Motor neuron (in vitro differentiated cells): ENCODE results near the gene USP48. TPM values are rescaled to one million over a fixed set of nuclear protein-coding genes. Genes with fewer than 3 reads are reported as not detected.
"Not testable (repeated sequence)": the region's sequence is repeated elsewhere in the genome, so short reads cannot be mapped to it uniquely, and the experiment has no call there.

Source experiments
- ATAC-seq, 8 experiments: fragments of 200-7000 bp; cut with Tn5 transposase; replicated peaks in 6 of 8; 2 replicates each; pipeline ENCODE4 v1.8.0; 2021; ENCODE audit warnings: mild to moderate bottlenecking in 8 of 8, moderate library complexity in 8 of 8
- H3K27ac ChIP-seq, 2 donors: fragments of 250-450 bp; sonication (Bioruptor Pico); 2 replicates each; pipeline ENCODE4 v1.9.0; 2021; ENCODE audit warnings: antibody characterized with exemption in 2 of 2, mild to moderate bottlenecking in 2 of 2, moderate library complexity in 1 of 2
- H3K4me1 ChIP-seq, 2 donors: fragments of 250-450 bp; sonication (Bioruptor Pico); replicated peaks in 1 of 2; 2 replicates each; pipeline ENCODE4 v1.6.1; 2021; ENCODE audit warnings: antibody characterized with exemption in 2 of 2, mild to moderate bottlenecking in 2 of 2, moderate library complexity in 1 of 2
- H3K4me3 ChIP-seq, 5 donors: fragments of 250-450 bp; sonication (Bioruptor Pico); 2 replicates each; pipeline ENCODE4 v1.9.0; 2021; ENCODE audit warnings: antibody characterized with exemption in 5 of 5, mild to moderate bottlenecking in 5 of 5, moderate library complexity in 4 of 5
- whole genome bisulfite sequencing, 10 experiments: fragments of 450-650 bp; shearing (Covaris generic); methylation state at CpG; one replicate each; pipeline ENCODE4 v1.0.0; 2022; 5-methylcytosine and 5-hydroxymethylcytosine counted together
- in situ Hi-C, 9 experiments: fragments of 400-800 bp; cut with MboI; loops; one replicate each; pipeline ENCODE4 v1.15.0; 2021; ENCODE audit warnings: low sequenced_read_pairs in 9 of 9, low pct_unique_long_range_greater_than_20kb in 2 of 9; ENCODE audit not compliant: unreplicated experiment in 9 of 9
- total RNA-seq, 8 experiments: library from RNA; unstranded; fragments of 300-600 nt; gene quantifications; 2 replicates each; pipeline versions ENCODE4 v1.2.3 to v1.2.4, GENCODE V29; 2022

Gene USP48
- total RNA-seq, 8 experiments from 2014 or later, result 34.1 to 84.9 (median 54.9) TPM

DNA sequence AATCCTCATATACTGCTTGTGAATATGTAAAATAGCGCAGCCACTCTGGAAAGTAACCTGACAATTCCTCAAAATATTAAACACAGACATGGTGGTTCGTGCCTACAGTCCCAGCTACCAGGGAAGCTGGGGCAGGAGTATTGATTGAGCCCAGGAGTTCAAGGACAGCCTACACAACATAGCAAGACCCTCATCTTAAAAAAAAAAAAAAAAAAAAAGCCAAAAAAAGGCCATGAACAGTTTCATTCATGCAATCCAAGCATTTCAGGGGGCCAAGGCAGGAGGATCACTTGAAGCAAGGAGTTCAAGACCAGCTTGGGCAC lies 4.6 kb downstream of the USP48 start:
- no peak for ATAC-seq
- peaks cover 9 to 11% of the 10 kb centered on the region in 2 donors for H3K4me1 ChIP-seq
- H3K4me3 ChIP-seq, result no peak overlapping the region
- H3K27ac ChIP-seq, result no peak overlapping the region
- in situ Hi-C loops, result no loop called here
- 67 to 100% (median 100%) methylated on average over 1 to 2 of the region's 2 CpGs; no CpG with 5 or more reads in 1 of the 10 experiments for WGBS, 10 experiments

DNA sequence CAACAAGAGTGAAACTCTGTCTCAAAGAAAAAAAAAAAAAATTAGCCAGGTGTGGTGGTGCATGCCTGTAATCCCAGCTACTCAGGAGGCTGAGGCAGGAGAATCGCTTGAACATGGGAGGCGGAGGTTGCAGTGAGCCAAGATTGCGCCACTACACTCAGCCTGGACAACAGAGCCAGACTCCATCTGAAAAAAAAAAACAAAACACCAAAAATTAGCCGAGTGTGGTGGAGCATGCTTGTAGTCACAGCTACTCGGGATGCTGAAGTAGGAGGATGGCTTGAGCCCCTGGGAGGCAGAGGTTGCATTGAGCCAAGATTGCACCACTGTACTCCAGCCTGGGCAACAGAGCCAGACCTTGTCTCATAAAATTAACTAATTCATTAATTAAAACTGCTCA lies 6.0 kb downstream of the USP48 start:
- ATAC-seq, in situ Hi-C loops, H3K27ac ChIP-seq, H3K4me3 ChIP-seq: not testable (repeated sequence)
- whole genome bisulfite sequencing, 10 experiments, result 67 to 97% (median 86%) methylated on average over 2 to 5 of the region's 5 CpGs; no CpG with 5 or more reads in 2 of the 10 experiments
- peaks cover 9 to 11% of the 10 kb centered on the region in 2 donors for H3K4me1 ChIP-seq

DNA sequence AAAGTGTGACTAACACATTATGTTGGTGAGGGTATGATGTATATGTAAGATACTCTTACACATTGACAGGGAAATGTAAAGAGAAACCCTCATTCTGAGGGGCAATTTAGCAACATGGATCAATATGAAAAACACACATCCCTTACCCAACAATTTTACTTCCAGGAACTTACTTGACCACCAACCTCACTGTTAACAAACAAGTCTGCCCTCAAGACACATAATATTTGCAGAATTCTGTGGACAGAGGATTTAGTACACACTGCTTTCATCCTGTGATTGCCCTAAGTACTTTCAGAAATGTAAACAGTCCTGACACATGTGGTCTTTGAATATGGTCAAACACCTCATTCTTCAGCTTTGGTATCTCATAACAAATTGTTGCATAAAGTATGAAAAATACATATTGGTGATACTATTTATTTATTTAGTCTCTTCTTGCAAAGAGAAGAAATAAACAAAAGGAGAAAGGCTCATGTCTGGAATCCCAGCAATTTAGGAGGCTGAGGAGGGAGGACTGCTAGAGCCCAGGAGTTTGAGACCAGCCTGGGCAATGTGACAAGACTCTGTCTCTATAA lies 6.9 kb downstream of the USP48 start:
- H3K4me1 ChIP-seq, result peaks cover 4 to 5% of the 10 kb centered on the region in 2 donors
- in situ Hi-C loops, result no loop called here
- H3K4me3 ChIP-seq, result no peak overlapping the region
- no peak overlapping the region for H3K27ac ChIP-seq
- peak in 2 of 8 experiments; percentile 28 to 93 for ATAC-seq

DNA sequence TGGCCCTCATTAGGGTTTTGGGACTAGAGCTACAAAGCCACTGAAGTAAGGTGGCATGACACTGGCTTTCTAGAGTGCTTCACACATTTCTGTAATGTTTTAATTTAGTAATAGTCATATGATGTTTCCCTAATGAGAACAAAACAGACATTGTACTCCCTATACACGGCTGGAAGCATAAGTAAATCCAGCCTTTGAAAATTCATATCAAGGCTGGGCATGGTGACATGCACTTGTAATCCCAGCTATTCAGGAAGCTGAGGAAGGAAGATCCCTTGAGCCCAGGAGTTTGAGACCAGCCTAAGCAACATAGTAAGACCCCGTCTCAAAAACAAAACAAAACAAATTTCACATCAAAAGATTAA lies 7.4 kb downstream of the USP48 start:
- H3K4me1 ChIP-seq, result peaks cover 0 to 1% of the 10 kb centered on the region in 2 donors
- no peak overlapping the region for H3K4me3 ChIP-seq
- in situ Hi-C loops, result no loop called here
- WGBS, 10 experiments, result 21 to 100% (median 84%) methylated on average over 1 to 2 of the region's 2 CpGs; no CpG with 5 or more reads in 1 of the 10 experiments
- peak in 3 of 8 experiments; percentile 21 to 71 (median 36) for ATAC-seq
- no peak overlapping the region for H3K27ac ChIP-seq

DNA sequence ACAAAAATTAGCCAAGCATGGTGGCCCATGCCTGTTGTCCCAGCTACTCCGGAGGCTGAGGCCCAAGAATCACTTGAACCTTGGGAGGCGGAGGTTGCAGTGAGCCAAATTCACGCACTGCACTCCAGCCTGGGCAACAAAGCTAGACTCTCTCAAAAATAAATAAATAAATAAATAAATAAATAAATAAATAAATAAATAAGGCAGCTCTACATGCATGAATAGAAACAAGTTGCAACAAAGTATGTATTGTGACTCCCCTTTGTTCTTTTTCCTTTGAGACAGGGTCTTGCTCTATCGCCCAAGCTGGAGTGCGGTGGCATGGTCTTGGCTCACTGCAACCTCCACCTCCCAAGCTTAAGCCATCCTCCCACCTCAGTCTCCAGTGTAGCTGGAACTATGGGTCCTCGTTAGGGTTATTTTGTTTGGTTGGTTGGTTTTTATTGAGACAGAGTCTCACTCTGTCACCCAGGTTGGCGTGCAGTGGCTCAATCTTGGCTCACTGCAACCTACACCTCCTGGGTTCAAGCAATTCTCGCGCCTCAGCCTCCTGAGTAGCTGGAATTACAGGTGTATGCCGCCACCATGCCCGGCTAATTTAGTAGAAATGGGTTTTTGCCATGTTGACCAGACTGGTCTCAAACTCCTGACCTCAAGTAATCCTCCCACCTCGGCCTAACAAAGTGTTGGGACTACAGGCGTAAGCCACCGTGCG lies 8.0 kb downstream of the USP48 start:
- 80 to 100% (median 95%) methylated on average over 1 to 11 of the region's 15 CpGs; no CpG with 5 or more reads in 2 of the 10 experiments for WGBS, 10 experiments
- Histone ChIP-seq H3K27ac (no peak overlapping the region), H3K4me1 (no peaks in the 10 kb centered on the region), H3K4me3 (no peak overlapping the region)
- in situ Hi-C loops, result no loop called here
- no peak for ATAC-seq

DNA sequence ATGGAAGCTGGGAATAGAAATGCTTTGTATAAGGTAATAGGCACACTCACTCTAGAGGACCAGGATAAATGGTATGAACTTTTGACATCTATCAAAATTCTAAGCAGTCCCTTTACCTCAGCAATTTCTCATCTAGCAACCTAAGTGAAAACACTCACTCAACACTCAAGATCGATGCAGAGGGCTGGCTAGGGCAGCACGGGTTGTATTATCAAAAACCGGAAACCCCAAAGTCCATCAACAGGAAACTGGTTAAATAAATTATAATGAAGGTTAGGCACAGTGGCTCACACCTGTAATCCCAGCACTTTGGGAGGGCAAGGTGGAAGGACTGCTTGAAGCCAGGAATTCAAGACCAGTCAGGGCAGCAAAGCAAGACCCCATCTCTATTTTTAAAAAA lies 9.4 kb downstream of the USP48 start:
- H3K27ac ChIP-seq, result no peak overlapping the region
- in situ Hi-C loops, result no loop called here
- 75 to 100% (median 91%) methylated on average over 1 to 3 of the region's 3 CpGs; no CpG with 5 or more reads in 2 of the 10 experiments for WGBS, 10 experiments
- no peaks in the 10 kb centered on the region for H3K4me1 ChIP-seq
- no peak for ATAC-seq
- no peak overlapping the region for H3K4me3 ChIP-seq

DNA sequence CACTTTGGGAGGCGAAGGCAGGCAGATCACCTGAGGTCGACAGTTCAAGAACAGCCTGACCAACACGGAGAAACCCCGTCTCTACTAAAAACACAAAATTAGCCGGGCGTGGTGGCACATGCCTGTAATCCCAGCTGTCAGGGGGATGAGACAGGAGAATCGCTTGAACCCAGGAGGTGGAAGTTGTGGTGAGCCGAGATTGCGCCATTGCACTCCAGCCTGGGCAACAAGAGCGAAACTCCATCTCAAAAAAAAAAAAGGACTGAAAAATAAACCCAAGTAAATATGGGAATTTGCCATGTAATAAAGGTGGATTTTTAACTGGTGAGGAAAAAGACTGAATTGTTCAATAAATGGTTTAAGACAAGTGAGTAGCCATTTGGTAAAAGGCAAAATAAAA lies 11.3 kb downstream of the USP48 start:
- 80 to 97% (median 95%) methylated on average over 4 to 10 of the region's 10 CpGs; no CpG with 5 or more reads in 1 of the 10 experiments for WGBS, 10 experiments
- H3K27ac ChIP-seq, ATAC-seq, H3K4me1 ChIP-seq, H3K4me3 ChIP-seq, in situ Hi-C loops: not testable (repeated sequence)

DNA sequence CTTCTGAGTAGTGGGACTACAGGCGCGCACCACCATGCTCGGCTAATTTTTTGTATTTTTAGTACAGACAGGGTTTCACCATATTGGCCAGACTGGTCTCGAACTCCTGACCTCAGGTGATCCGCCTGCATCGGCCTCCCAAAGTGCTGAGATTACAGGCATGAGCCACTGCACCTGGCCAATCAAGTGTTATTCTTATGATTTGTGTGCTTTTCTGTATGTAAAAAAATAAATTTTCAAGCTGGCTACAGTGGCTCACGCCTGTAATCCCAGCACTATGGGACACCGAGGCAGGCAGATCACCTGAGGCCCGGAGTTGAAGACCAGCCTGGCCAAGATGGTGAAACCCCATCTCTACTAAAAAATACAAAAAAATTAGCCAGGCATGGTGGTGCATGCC lies 12.3 kb downstream of the USP48 start:
- H3K4me1 ChIP-seq, in situ Hi-C loops, ATAC-seq, H3K4me3 ChIP-seq, H3K27ac ChIP-seq: not testable (repeated sequence)
- WGBS, 10 experiments, result 95 to 100% (median 100%) methylated on average over 1 to 6 of the region's 9 CpGs; no CpG with 5 or more reads in 3 of the 10 experiments

DNA sequence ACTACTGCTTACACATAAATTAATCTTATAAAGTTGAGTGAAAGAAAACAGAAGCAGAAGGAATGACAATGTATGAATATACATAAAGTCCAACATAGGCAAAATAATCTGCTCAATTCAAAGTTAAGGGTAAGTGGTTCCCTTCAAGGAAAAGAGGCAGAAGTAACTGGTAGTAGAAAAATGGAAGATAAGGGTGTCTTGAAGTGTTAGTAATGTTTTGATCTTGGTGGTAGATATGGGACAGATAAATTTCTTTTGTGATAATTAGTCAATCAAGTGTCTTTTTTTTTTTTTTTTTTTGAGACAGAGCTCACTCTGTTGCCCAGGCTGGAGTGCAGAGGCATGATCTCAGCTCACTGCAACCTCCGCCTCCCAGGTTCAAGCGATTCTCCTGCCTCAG lies 12.7 kb downstream of the USP48 start:
- H3K27ac ChIP-seq, result no peak overlapping the region
- in situ Hi-C loops, result no loop called here
- ATAC-seq, result no peak
- H3K4me1 ChIP-seq, result peaks cover under 1 to 1% of the 10 kb centered on the region in 2 donors
- H3K4me3 ChIP-seq, result no peak overlapping the region
- 92 to 100% (median 100%) methylated on average over 1 to 2 of the region's 2 CpGs; no CpG with 5 or more reads in 6 of the 10 experiments for WGBS, 10 experiments

DNA sequence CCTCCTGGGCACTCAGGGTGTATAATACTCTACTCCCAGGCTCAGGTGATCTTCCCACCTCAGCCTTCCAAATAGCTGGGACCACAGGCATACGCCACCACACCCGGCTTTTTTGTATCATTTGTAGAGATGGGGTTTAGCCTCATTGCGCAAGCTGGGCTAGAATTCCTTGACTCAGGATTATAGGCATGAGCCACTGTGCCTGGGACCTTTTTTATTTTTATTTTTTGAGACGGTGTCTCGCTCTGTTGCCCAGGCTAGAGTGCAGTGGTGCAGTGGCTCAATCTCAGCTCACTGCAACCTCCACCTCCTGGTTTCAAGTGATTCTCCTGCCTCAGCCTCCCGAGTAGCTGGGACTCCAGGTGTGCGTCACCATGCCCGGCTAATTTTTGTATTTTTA lies 15.8 kb downstream of the USP48 start:
- 80 to 100% (median 99%) methylated on average over 1 to 8 of the region's 8 CpGs; no CpG with 5 or more reads in 2 of the 10 experiments for WGBS, 10 experiments
- H3K27ac ChIP-seq, ATAC-seq, in situ Hi-C loops, H3K4me3 ChIP-seq: not testable (repeated sequence)
- H3K4me1 ChIP-seq, result peaks cover 12 to 15% of the 10 kb centered on the region in 2 donors

DNA sequence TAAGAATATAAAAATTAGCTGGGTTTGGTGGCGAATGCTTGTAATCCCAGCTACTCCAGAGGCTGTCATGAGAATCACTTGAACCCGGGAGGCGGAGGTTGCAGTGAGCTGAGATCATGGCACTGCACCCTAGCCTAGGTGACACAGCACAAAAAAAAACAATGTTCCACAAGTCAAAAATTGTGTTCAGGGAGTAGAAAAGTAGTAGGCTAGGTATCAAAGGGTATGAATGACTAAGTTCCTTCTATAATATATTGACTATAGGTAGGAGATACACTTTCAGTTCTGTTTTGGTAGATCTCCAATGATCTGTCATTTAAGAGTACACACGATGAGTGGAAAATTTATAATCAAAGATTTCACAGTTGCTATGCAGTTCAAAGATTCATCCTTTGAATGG lies 16.7 kb downstream of the USP48 start:
- Histone ChIP-seq H3K27ac (no peak overlapping the region), H3K4me1 (peaks cover 12 to 15% of the 10 kb centered on the region in 2 donors), H3K4me3 (no peak overlapping the region)
- 87 to 100% (median 100%) methylated on average over 1 to 4 of the region's 4 CpGs for WGBS, 10 experiments
- no peak for ATAC-seq
- in situ Hi-C loops, result no loop called here

DNA sequence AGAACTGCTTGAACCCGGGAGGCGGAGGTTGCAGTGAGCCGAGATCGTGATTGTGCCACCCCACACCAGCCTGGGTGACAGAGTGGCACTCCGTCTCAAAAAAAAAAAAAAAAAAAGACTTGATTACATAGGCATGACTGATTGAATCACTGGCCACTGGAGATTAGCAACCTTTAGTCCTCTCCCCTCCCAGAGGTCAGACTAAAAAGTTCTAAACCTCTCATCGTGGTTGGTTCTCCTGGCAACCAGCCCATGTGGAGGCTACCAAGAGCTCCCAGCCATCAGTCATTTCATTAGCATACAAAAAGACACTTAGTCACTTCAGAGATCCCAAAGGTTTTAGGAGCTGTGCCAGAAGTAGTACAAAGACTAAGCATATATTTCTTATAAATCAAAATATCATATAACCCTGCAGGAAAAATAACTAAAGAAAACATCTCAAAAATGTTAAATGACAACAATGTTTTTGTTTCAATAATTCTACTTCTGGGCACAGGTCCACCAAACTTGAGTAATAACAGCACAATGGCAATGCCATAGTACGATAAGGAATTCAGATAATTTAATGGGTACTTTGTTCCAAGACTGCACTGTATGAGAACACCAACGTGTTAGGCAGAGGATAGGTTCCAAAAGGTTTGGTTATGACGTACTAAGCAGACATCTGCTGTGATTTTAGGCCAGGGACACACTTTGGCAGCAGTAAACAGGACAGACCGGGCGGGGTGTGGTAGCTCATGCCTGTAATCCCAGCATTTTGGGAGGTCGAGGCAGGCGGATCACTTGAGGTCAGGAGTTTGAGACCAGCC lies 18.1 kb downstream of the USP48 start:
- in situ Hi-C loops, result no loop called here
- H3K27ac ChIP-seq, result no peak overlapping the region
- no peak overlapping the region for H3K4me3 ChIP-seq
- peaks cover 12 to 15% of the 10 kb centered on the region in 2 donors for H3K4me1 ChIP-seq
- ATAC-seq, result peak; percentile 67 to 83 (median 81)
- WGBS, 10 experiments, result 0 to 60% (median 48%) methylated on average over 2 to 13 of the region's 13 CpGs; no CpG with 5 or more reads in 2 of the 10 experiments
